GM23338 (cell line): ENCODE results near the gene AQP5. TPM values are rescaled to one million over a fixed set of nuclear protein-coding genes. Genes with fewer than 3 reads are reported as not detected.

Experiments used
- ATAC-seq: fragments of 200-7000 bp; cut with Tn5 transposase; 3 replicates; pipeline ENCODE4 v1.9.1; 2020
- DNase-seq: peaks from one replicate; pipeline ENCODE4 v3.0.0-alpha.2; 2015; ENCODE audit warnings: low spot score
- H2AFZ ChIP-seq: fragments of 200-600 bp; sonication (generic); 2 replicates; pipeline ENCODE4 v1.8.0; 2016; ENCODE audit warnings: antibody characterized with exemption, mild to moderate bottlenecking, moderate library complexity
- H3F3A ChIP-seq: fragments of 200-600 bp; sonication (generic); replicated peaks from 2 replicates; pipeline ENCODE4 v1.8.0; 2017; ENCODE audit warnings: antibody characterized with exemption, mixed run types, low read depth
- H3K27ac ChIP-seq: fragments of 200-600 bp; sonication (generic); 2 replicates; pipeline ENCODE4 v1.6.1; 2016; ENCODE audit warnings: low read depth
- H3K27me3 ChIP-seq: fragments of 200-600 bp; sonication (generic); 2 replicates; pipeline ENCODE4 v1.8.0; 2016; ENCODE audit warnings: mild to moderate bottlenecking, mixed run types, moderate library complexity; ENCODE audit not compliant: insufficient read depth
- H3K36me3 ChIP-seq: fragments of 200-600 bp; sonication (generic); 2 replicates; pipeline ENCODE4 v1.8.0; 2016; ENCODE audit warnings: mild to moderate bottlenecking; ENCODE audit not compliant: insufficient read depth
- H3K4me1 ChIP-seq: fragments of 200-600 bp; sonication (generic); 2 replicates; pipeline ENCODE4 v1.8.0; 2016; ENCODE audit warnings: mild to moderate bottlenecking, moderate library complexity; ENCODE audit not compliant: insufficient read depth
- H3K4me2 ChIP-seq: fragments of 200-600 bp; sonication (generic); 2 replicates; pipeline ENCODE4 v1.7.1; 2017; ENCODE audit warnings: mixed run types
- H3K4me3 ChIP-seq: fragments of 200-600 bp; sonication (generic); 2 replicates; pipeline ENCODE4 v1.6.1; 2016; ENCODE audit warnings: mixed run types
- H3K79me2 ChIP-seq: fragments of 200-600 bp; sonication (generic); replicated peaks from 2 replicates; pipeline ENCODE4 v1.8.0; 2017; ENCODE audit warnings: mild to moderate bottlenecking; ENCODE audit not compliant: insufficient read depth
- H3K9me2 ChIP-seq: fragments of 200-600 bp; sonication (generic); 2 replicates; pipeline ENCODE4 v1.8.0; 2017; ENCODE audit not compliant: insufficient read depth
- H4K20me1 ChIP-seq: fragments of 200-600 bp; sonication (generic); replicated peaks from 2 replicates; pipeline ENCODE4 v1.8.0; 2017; ENCODE audit warnings: mild to moderate bottlenecking; ENCODE audit not compliant: insufficient read depth
- H3K27ac Mint-ChIP-seq: 2 replicates; pipeline ENCODE4 v1.8.0; 2020; ENCODE audit warnings: inconsistent platforms, mild to moderate bottlenecking, moderate library complexity, mixed read lengths
- H3K27me3 Mint-ChIP-seq: 3 replicates; pipeline ENCODE4 v1.8.0; 2022; ENCODE audit warnings: low read depth, mild to moderate bottlenecking, moderate library complexity, mixed read lengths, inconsistent platforms; ENCODE audit not compliant: insufficient read depth, poor library complexity
- H3K36me3 Mint-ChIP-seq: 3 replicates; pipeline ENCODE4 v1.8.0; 2021; ENCODE audit warnings: low read depth, mild to moderate bottlenecking, inconsistent platforms, moderate library complexity, mixed read lengths
- H3K4me1 Mint-ChIP-seq: 3 replicates; pipeline ENCODE4 v1.8.0; 2020; ENCODE audit warnings: mild to moderate bottlenecking, inconsistent platforms, mixed read lengths
- H3K4me3 Mint-ChIP-seq: 3 replicates; pipeline ENCODE4 v1.8.0; 2021; ENCODE audit warnings: moderate library complexity, mild to moderate bottlenecking, inconsistent platforms, mixed read lengths
- H3K9me3 Mint-ChIP-seq: 3 replicates; pipeline ENCODE4 v1.8.0; 2020; ENCODE audit warnings: moderate library complexity, mild to moderate bottlenecking, inconsistent platforms, mixed read lengths
- CREB1 ChIP-seq: fragments of 250-450 bp; sonication (Bioruptor Pico); IDR thresholded peaks from 2 replicates; pipeline ENCODE4 v1.5.0; 2020; ENCODE audit warnings: low read depth, mild to moderate bottlenecking, moderate library complexity
- CTCF ChIP-seq, 2 experiments: fragments of 200-600 bp in 1 of 2; sonication (generic) in 1 of 2; conservative IDR thresholded peaks; 2 replicates each; pipeline versions ENCODE4 v1.5.1 to v1.6.1; 2016 to 2017; ENCODE audit warnings: antibody characterized with exemption in 2 of 2, low read depth in 2 of 2, mild to moderate bottlenecking in 2 of 2, moderate library complexity in 1 of 2
- EZH2 ChIP-seq: fragments of 200-600 bp; sonication (generic); IDR thresholded peaks from one replicate; pipeline ENCODE4 v1.8.0; 2017; ENCODE audit warnings: antibody characterized with exemption, mild to moderate bottlenecking, low read depth; ENCODE audit not compliant: unreplicated experiment
- EZH2phosphoT487 ChIP-seq: fragments of 200-600 bp; sonication (generic); IDR thresholded peaks from one replicate; pipeline ENCODE4 v1.8.1; 2018; ENCODE audit warnings: antibody characterized with exemption; ENCODE audit not compliant: unreplicated experiment
- JUNB ChIP-seq: IDR thresholded peaks from one replicate; pipeline ENCODE4 v1.6.1; 2016; ENCODE audit warnings: antibody characterized with exemption; ENCODE audit not compliant: unreplicated experiment
- POLR2AphosphoS5 ChIP-seq: IDR thresholded peaks from 2 replicates; pipeline ENCODE4 v1.6.1; 2016; ENCODE audit warnings: antibody characterized with exemption, low read depth
- REST ChIP-seq: IDR thresholded peaks from one replicate; pipeline ENCODE4 v1.6.1; 2018; ENCODE audit warnings: antibody characterized with exemption; ENCODE audit not compliant: unreplicated experiment
- STAT1 ChIP-seq: IDR thresholded peaks from one replicate; pipeline ENCODE4 v1.6.1; 2016; ENCODE audit warnings: antibody characterized with exemption; ENCODE audit not compliant: unreplicated experiment
- ZNF114 ChIP-seq: fragments of 250-450 bp; sonication (Bioruptor Pico); IDR thresholded peaks from 2 replicates; pipeline ENCODE4 v1.5.0; 2020; ENCODE audit warnings: mild to moderate bottlenecking, moderate library complexity
- ZNF331 ChIP-seq: fragments of 250-450 bp; sonication (Bioruptor Pico); IDR thresholded peaks from 2 replicates; pipeline ENCODE4 v1.5.0; 2020; ENCODE audit warnings: low read depth, mild to moderate bottlenecking, moderate library complexity
- polyA plus RNA-seq: library from polyadenylated mRNA; unstranded; fragments of >200 nt; fragmentation: Nextera tagmentation; extraction: Ambion mirVana; gene quantifications from 2 replicates; pipeline ENCODE4 v1.2.1, GENCODE V29; 2016
- total RNA-seq: library from RNA; depleted of rRNA; stranded (reverse); fragments of >200 nt; shearing (Covaris generic); gene quantifications from 2 replicates; pipeline ENCODE4 v1.2.3, GENCODE V29; 2014

Gene AQP5
- total and polyA plus RNA-seq, 2 experiments from 2014 or later = 1.3 to 2.2 TPM

GRCh38 chr12:49917788-49918173 is 43.9 kb upstream of the AQP5 start (continued):
- TF ChIP-seq CTCF (conservative IDR thresholded peaks at IDR 0.05; ENCODE audit: low read depth in 2 of 2) (no peak), EZH2 (no peak), ZNF114 (no peak)

GRCh38 chr12:49920241-49920914 is 41.3 kb upstream of the AQP5 start:
- Mint-ChIP-seq H3K27me3 (peaks cover 8% of the 10 kb centered on the region), H3K4me3 (no peak overlapping the region), H3K27ac (no peak overlapping the region), H3K4me1 (no peaks in the 10 kb centered on the region; the same call in 2 of the 3 replicates), H3K36me3 (no peaks in the 10 kb centered on the region), H3K9me3 (no peaks in the 10 kb centered on the region)
- Histone ChIP-seq H2AFZ (no peak overlapping the region), H3K4me3 (no peak overlapping the region), H3K27ac (no peak overlapping the region), H3K4me1 (no peaks in the 10 kb centered on the region), H3K4me2 (no peak overlapping the region), H3K9me2 (no peaks in the 10 kb centered on the region), H3F3A (no peaks in the 10 kb centered on the region), H3K79me2 (no peaks in the 10 kb centered on the region), H3K36me3 (no peaks in the 10 kb centered on the region), H4K20me1 (no peaks in the 10 kb centered on the region), H3K27me3 (no peaks in the 10 kb centered on the region)
- no peak for ATAC-seq
- no peak for DNase-seq
- TF ChIP-seq ZNF331 (CRISPR knock-in tag) (no peak), JUNB (no peak), EZH2 (no peak), CREB1 (CRISPR knock-in tag) (no peak), STAT1 (no peak), EZH2phosphoT487 (no peak), POLR2AphosphoS5 (no peak), REST (no peak)
